SK-N-MC (cell line): ENCODE results near the gene SUN3.

Source experiments
- DNase-seq: peaks from one replicate; pipeline ENCODE4 v3.0.0-alpha.2; 2011; ENCODE audit warnings: low read depth, low spot score
- H3K27ac ChIP-seq: fragments of 200-600 bp; sonication (generic); 2 replicates; pipeline ENCODE4 v1.5.1; 2016; ENCODE audit warnings: mixed run types
- H3K36me3 ChIP-seq: fragments of 200-600 bp; sonication (generic); 2 replicates; pipeline ENCODE4 v1.6.1; 2017; ENCODE audit warnings: antibody characterized with exemption, low read length, mixed read lengths; ENCODE audit not compliant: insufficient read depth
- H3K4me3 ChIP-seq: fragments of 200-600 bp; sonication (generic); 2 replicates; pipeline ENCODE4 v1.5.1; 2016
- H3K9ac ChIP-seq: fragments of 200-600 bp; sonication (generic); 2 replicates; pipeline ENCODE4 v1.8.0; 2017; ENCODE audit warnings: mixed run types, mixed read lengths; ENCODE audit not compliant: insufficient read length
- H3K9me3 ChIP-seq: fragments of 200-600 bp; sonication (generic); 2 replicates; pipeline ENCODE4 v1.6.1; 2017; ENCODE audit warnings: low read depth, mild to moderate bottlenecking, antibody characterized with exemption, low read length, moderate library complexity, mixed read lengths
- EZH2 ChIP-seq: fragments of 200-600 bp; sonication (generic); IDR thresholded peaks from one replicate; pipeline ENCODE4 v1.6.1; 2017; ENCODE audit warnings: antibody characterized with exemption
- FOXP2 ChIP-seq: optimal IDR thresholded peaks from 2 replicates; pipeline ENCODE3; 2011; ENCODE audit warnings: mild to moderate bottlenecking, moderate library complexity; ENCODE audit not compliant: insufficient read depth; ENCODE audit errors: extremely low read length, control extremely low read depth
- POLR2AphosphoS5 ChIP-seq: IDR thresholded peaks from 2 replicates; pipeline ENCODE4 v1.6.1; 2012; ENCODE audit warnings: mild to moderate bottlenecking, low read depth, low read length, borderline replicate concordance

The SUN3 gene

GRCh38 chr7:48038815-48039506, 10.1 kb upstream of the SUN3 start:
- Histone ChIP-seq H3K9me3 (no peaks in the 10 kb centered on the region), H3K36me3 (no peaks in the 10 kb centered on the region), H3K4me3 (no peak overlapping the region), H3K9ac (no peak overlapping the region), H3K27ac (no peak overlapping the region)
- TF ChIP-seq EZH2 (no peak), FOXP2 (no peak)
- DNase-seq: no peak

GRCh38 chr7:48035967-48036478, 7.1 kb upstream of the SUN3 start:
- Histone ChIP-seq H3K36me3 (no peaks in the 10 kb centered on the region), H3K9ac (no peak overlapping the region), H3K4me3 (peak overlapping the region; percentile 70), H3K27ac (no peak overlapping the region), H3K9me3 (no peaks in the 10 kb centered on the region)
- no peak for DNase-seq
- no peak for TF ChIP-seq FOXP2
- no peak for TF ChIP-seq EZH2
- TF ChIP-seq POLR2AphosphoS5: no peak

- H3K9me3 ChIP-seq: no peaks in the 10 kb centered on the region
- peak within 1 kb of the TSS; percentile 70 for H3K4me3 ChIP-seq
- H3K36me3 ChIP-seq: no peaks in the 10 kb centered on the region
- H3K9ac ChIP-seq: no peak within 1 kb of the TSS
- DNase-seq: no peak
- no peak within 1 kb of the TSS for H3K27ac ChIP-seq
- TF ChIP-seq EZH2: no peak
- TF ChIP-seq FOXP2: no peak
- TF ChIP-seq POLR2AphosphoS5: no peak
These were observed 6.5 kb upstream of the SUN3 start, which contains the start of gene C7orf57 for GRCh38 chr7:48035301-48035966. TSS of gene C7orf57 (plus strand) at chr7:48035543. CDS start at chr7:48036309, 766 bp downstream.

- DNase-seq: no peak
These were observed 5.0 kb upstream of the SUN3 start for GRCh38 chr7:48033922-48034321.

GRCh38 chr7:48031111-48031510, 2.2 kb upstream of the SUN3 start:
- no peak for DNase-seq
- Histone ChIP-seq H3K9ac (no peak overlapping the region), H3K27ac (no peak overlapping the region)

More at GRCh38 chr7:48033922-48034321, 5.0 kb upstream of the SUN3 start:
- no peak overlapping the region for H3K9ac ChIP-seq
- no peaks in the 10 kb centered on the region for H3K9me3 ChIP-seq
- TF ChIP-seq EZH2 (no peak), POLR2AphosphoS5 (no peak), FOXP2 (no peak)
- no peak overlapping the region for H3K27ac ChIP-seq
- no peak overlapping the region for H3K4me3 ChIP-seq
- no peaks in the 10 kb centered on the region for H3K36me3 ChIP-seq

GRCh38 chr7:48025624-48026023, 3.3 kb downstream of the SUN3 start:
- H3K9me3 ChIP-seq: no peaks in the 10 kb centered on the region
- DNase-seq: no peak

More at GRCh38 chr7:48031111-48031510, 2.2 kb upstream of the SUN3 start:
- H3K36me3 ChIP-seq: no peaks in the 10 kb centered on the region
- no peaks in the 10 kb centered on the region for H3K9me3 ChIP-seq
- no peak for TF ChIP-seq POLR2AphosphoS5
- TF ChIP-seq EZH2: no peak
- TF ChIP-seq FOXP2: no peak
- H3K4me3 ChIP-seq: no peak overlapping the region

GRCh38 chr7:48017674-48018073, 11.2 kb downstream of the SUN3 start:
- no peaks in the 10 kb centered on the region for H3K36me3 ChIP-seq
- TF ChIP-seq POLR2AphosphoS5: no peak
- no peak for TF ChIP-seq EZH2
- no peak for TF ChIP-seq FOXP2
- H3K27ac ChIP-seq: no peak overlapping the region
- no peak overlapping the region for H3K4me3 ChIP-seq
- H3K9ac ChIP-seq: no peak overlapping the region
- no peak for DNase-seq
- H3K9me3 ChIP-seq: no peaks in the 10 kb centered on the region

More at GRCh38 chr7:48025624-48026023, 3.3 kb downstream of the SUN3 start:
- no peak overlapping the region for H3K27ac ChIP-seq
- H3K4me3 ChIP-seq: no peak overlapping the region
- H3K9ac ChIP-seq: no peak overlapping the region
- H3K36me3 ChIP-seq: no peaks in the 10 kb centered on the region
- TF ChIP-seq FOXP2: no peak
- TF ChIP-seq EZH2: no peak
- TF ChIP-seq POLR2AphosphoS5: no peak

- Histone ChIP-seq H3K27ac (no peak overlapping the region), H3K9me3 (no peaks in the 10 kb centered on the region), H3K36me3 (no peaks in the 10 kb centered on the region), H3K9ac (no peak overlapping the region), H3K4me3 (no peak overlapping the region)
- DNase-seq: no peak
- no peak for TF ChIP-seq EZH2
- TF ChIP-seq POLR2AphosphoS5: no peak
- TF ChIP-seq FOXP2: no peak
These were observed 12.3 kb downstream of the SUN3 start for GRCh38 chr7:48016641-48017040.
